A549 (cell line): ENCODE data around the gene C11orf21. TPM values are rescaled to one million over a fixed set of nuclear protein-coding genes. Genes with fewer than 3 reads are reported as not detected.

ENCODE experiments used
- ATAC-seq, 2 experiments: fragments of 200-7000 bp in 1 of 2; fragments of >200 bp in 1 of 2; cut with Nextera tagmentation in 1 of 2; cut with Tn5 transposase in 1 of 2; 3 replicates each; pipeline versions ENCODE4 v1.8.0 to v1.9.1; 2018 to 2020; ENCODE audit warnings: mild to moderate bottlenecking in 1 of 2, moderate library complexity in 1 of 2
- CTCF ChIA-PET: fragments of 300-600 bp; sonication (Branson Sonifier 250); formaldehyde crosslinking; extraction: SDS; loops from one replicate; lab custom pipeline; 2021; ENCODE audit warnings: antibody characterized with exemption, inconsistent platforms; lab: Yijun Ruan, JAX
- POLR2A ChIA-PET: fragments of 350-600 bp; formaldehyde crosslinking; extraction: SDS; loops from one replicate; lab custom pipeline; 2021; ENCODE audit warnings: antibody characterized with exemption, inconsistent platforms; lab: Yijun Ruan, JAX
- DNase-seq, 2 experiments: peaks; one replicate each; pipeline versions ENCODE4 v3.0.0 to v3.0.0-alpha.2; 2011 to 2016; ENCODE audit warnings: low read depth in 1 of 2, low spot score in 1 of 2
- FAIRE-seq: peaks from 2 replicates; lab custom pipeline; 2011; peaks lifted over from hg19 to GRCh38; lab: Jason Lieb, UNC
- H3K27ac ChIP-seq, 2 experiments: fragments of >200 bp; sonication (Bioruptor Twin); formaldehyde crosslinking; 3 replicates each; pipeline ENCODE4 v1.5.1; 2016 to 2017
- H3K4me1 ChIP-seq: fragments of >200 bp; sonication (Bioruptor Twin); formaldehyde crosslinking; 3 replicates; pipeline ENCODE4 v1.6.1; 2016
- H3K4me2 ChIP-seq: fragments of >200 bp; sonication (Bioruptor Twin); formaldehyde crosslinking; 3 replicates; pipeline ENCODE4 v1.6.1; 2016
- H3K4me3 ChIP-seq: fragments of >200 bp; sonication (Bioruptor Twin); formaldehyde crosslinking; 3 replicates; pipeline ENCODE4 v1.5.1; 2016
- H3K9me3 ChIP-seq: fragments of >200 bp; sonication (Bioruptor Twin); formaldehyde crosslinking; 3 replicates; pipeline ENCODE4 v1.6.1; 2016
- ATOH8 ChIP-seq: fragments of 250-450 bp; sonication (Bioruptor Pico); IDR thresholded peaks from 2 replicates; pipeline ENCODE4 v1.5.0; 2020; ENCODE audit warnings: low read depth, mild to moderate bottlenecking, moderate library complexity
- CBX2 ChIP-seq: fragments of 200-600 bp; sonication (generic); IDR thresholded peaks from 2 replicates; pipeline ENCODE4 v1.6.1; 2016; ENCODE audit warnings: low read depth, mild to moderate bottlenecking, borderline replicate concordance
- CEBPB ChIP-seq, 2 experiments: fragments of >200 bp in 1 of 2; sonication (Bioruptor Twin) in 1 of 2; formaldehyde crosslinking in 1 of 2; IDR thresholded peaks; 2 replicates each; pipeline ENCODE4 v1.6.1; 2012 to 2016
- CHD2 ChIP-seq: fragments of 150-350 bp; IDR thresholded peaks from 2 replicates; pipeline ENCODE4 v1.6.1; 2014; ENCODE audit warnings: low read length; ENCODE audit not compliant: partially characterized antibody
- FOXS1 ChIP-seq: fragments of 250-450 bp; sonication (Bioruptor Pico); IDR thresholded peaks from 2 replicates; pipeline ENCODE4 v1.5.0; 2020; ENCODE audit warnings: mild to moderate bottlenecking, moderate library complexity
- HDAC2 ChIP-seq: fragments of 200-600 bp; sonication (generic); IDR thresholded peaks from 2 replicates; pipeline ENCODE4 v1.6.1; 2016
- KDM1A ChIP-seq: fragments of 200-600 bp; sonication (generic); IDR thresholded peaks from 2 replicates; pipeline ENCODE4 v1.6.1; 2016; ENCODE audit warnings: low read depth, mild to moderate bottlenecking
- KDM5A ChIP-seq: fragments of 200-600 bp; sonication (generic); IDR thresholded peaks from 2 replicates; pipeline ENCODE4 v1.6.1; 2016; ENCODE audit warnings: antibody characterized with exemption, mild to moderate bottlenecking
- PBX3 ChIP-seq: IDR thresholded peaks from 2 replicates; pipeline ENCODE4 v1.6.1; 2012
- POLR2AphosphoS2 ChIP-seq: conservative IDR thresholded peaks from 2 replicates; pipeline ENCODE4 v1.6.1; 2012; ENCODE audit warnings: low read length, improper control_type of control experiment, inconsistent platforms
- RNF2 ChIP-seq: fragments of 200-600 bp; sonication (generic); IDR thresholded peaks from 2 replicates; pipeline ENCODE4 v1.6.1; 2016; ENCODE audit warnings: low read depth, mild to moderate bottlenecking, antibody characterized with exemption, moderate library complexity, borderline replicate concordance
- SREBF2 ChIP-seq: fragments of 450-650 bp; IDR thresholded peaks from 2 replicates; pipeline ENCODE4 v1.6.1; 2014; ENCODE audit warnings: mild to moderate bottlenecking, moderate library complexity
- ZC3H11A ChIP-seq: fragments of 450-650 bp; IDR thresholded peaks from 2 replicates; pipeline ENCODE4 v1.6.1; 2014; ENCODE audit warnings: antibody characterized with exemption, mild to moderate bottlenecking
- whole genome bisulfite sequencing: methylation state at CpG from one replicate; pipeline ENCODE4 v1.1.6; 2017; ENCODE audit errors: missing lambda C conversion rate; 5-methylcytosine and 5-hydroxymethylcytosine counted together
- polyA plus RNA-seq, 4 experiments: library from polyadenylated mRNA; depleted of rRNA in 3 of 4; stranded (reverse); fragments of >200 nt; fragmentation: RNase III in 1 of 4; extraction: RNeasy Plus Mini Kit Qiagen cat#74134 plus additional on column Dnase treatment in 1 of 4; gene quantifications; 2 replicates in 3 of 4; 3 replicates in 1 of 4; pipeline ENCODE4 v1.2.3, GENCODE V29; 2011 to 2017
- small RNA-seq, 6 experiments: library from RNA; depleted of rRNA; stranded (forward); fragments of <200 nt; gene quantifications; one replicate each; pipeline ENCODE3, GENCODE V24; 2012
- TF ChIP-seq, protein P1 (sequence below): fragments of >200 bp; sonication (Bioruptor Twin); formaldehyde crosslinking; IDR thresholded peaks from 3 replicates; pipeline ENCODE4 v1.5.1; 2016
- TF ChIP-seq, protein P2 (sequence below): fragments of 150-350 bp; IDR thresholded peaks from 2 replicates; pipeline ENCODE4 v1.6.1; 2014; ENCODE audit warnings: low read depth, mild to moderate bottlenecking, low read length
- TF ChIP-seq, protein P3 (sequence below): IDR thresholded peaks from 2 replicates; pipeline ENCODE4 v1.6.1; 2012
- TF ChIP-seq, protein P4 (sequence below): IDR thresholded peaks from 2 replicates; pipeline ENCODE4 v1.6.1; 2012; ENCODE audit warnings: low read depth, borderline replicate concordance

C11orf21 gene
- polyA plus RNA-seq, 2 of the 4 experiments (the other 2 are of a cell fraction) = not detected

DNA sequence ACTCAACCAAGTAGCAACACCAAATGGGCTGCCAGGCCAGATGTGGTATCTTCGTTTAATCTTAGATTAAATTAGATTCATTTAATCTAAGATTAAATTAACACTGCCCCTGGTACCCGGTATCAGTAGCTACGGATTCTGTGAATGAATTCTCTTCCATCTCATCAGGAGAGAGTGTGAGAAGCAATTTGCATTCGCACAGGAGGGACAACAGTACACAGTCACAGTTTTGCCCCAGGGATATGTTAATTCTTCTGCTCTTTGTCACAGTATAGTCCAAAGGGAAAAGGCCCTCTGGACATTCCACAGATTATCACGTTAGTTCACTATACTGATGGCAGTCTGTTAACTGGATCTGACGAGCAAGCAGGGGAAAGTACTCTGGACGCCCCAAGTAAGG lies 54.2 kb downstream of the C11orf21 start:
- POLR2A ChIA-PET = no interaction called here
- FAIRE-seq = no peak
- CTCF ChIA-PET = interaction anchor here (1.2 kb wide), 1 partner anchor 173 kb away, joined by 3 read pairs; no protein-coding TSS in a partner anchor
- WGBS = 39% methylated on average over 7 of the region's 7 CpGs
- TF ChIP-seq, protein P1, sequence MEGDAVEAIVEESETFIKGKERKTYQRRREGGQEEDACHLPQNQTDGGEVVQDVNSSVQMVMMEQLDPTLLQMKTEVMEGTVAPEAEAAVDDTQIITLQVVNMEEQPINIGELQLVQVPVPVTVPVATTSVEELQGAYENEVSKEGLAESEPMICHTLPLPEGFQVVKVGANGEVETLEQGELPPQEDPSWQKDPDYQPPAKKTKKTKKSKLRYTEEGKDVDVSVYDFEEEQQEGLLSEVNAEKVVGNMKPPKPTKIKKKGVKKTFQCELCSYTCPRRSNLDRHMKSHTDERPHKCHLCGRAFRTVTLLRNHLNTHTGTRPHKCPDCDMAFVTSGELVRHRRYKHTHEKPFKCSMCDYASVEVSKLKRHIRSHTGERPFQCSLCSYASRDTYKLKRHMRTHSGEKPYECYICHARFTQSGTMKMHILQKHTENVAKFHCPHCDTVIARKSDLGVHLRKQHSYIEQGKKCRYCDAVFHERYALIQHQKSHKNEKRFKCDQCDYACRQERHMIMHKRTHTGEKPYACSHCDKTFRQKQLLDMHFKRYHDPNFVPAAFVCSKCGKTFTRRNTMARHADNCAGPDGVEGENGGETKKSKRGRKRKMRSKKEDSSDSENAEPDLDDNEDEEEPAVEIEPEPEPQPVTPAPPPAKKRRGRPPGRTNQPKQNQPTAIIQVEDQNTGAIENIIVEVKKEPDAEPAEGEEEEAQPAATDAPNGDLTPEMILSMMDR = no peak
- TF ChIP-seq ATOH8 (CRISPR knock-in tag) (no peak), SREBF2 (no peak), KDM5A (no peak), HDAC2 (no peak), ZC3H11A (no peak), CBX2 (no peak), RNF2 (no peak), POLR2AphosphoS2 (no peak), FOXS1 (CRISPR knock-in tag) (no peak), CHD2 (no peak), CEBPB (IDR thresholded peaks at IDR 0.05) (no peak), KDM1A (no peak), PBX3 (no peak)
- TF ChIP-seq, protein P2, sequence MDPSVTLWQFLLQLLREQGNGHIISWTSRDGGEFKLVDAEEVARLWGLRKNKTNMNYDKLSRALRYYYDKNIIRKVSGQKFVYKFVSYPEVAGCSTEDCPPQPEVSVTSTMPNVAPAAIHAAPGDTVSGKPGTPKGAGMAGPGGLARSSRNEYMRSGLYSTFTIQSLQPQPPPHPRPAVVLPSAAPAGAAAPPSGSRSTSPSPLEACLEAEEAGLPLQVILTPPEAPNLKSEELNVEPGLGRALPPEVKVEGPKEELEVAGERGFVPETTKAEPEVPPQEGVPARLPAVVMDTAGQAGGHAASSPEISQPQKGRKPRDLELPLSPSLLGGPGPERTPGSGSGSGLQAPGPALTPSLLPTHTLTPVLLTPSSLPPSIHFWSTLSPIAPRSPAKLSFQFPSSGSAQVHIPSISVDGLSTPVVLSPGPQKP = no peak
- TF ChIP-seq, protein P3, sequence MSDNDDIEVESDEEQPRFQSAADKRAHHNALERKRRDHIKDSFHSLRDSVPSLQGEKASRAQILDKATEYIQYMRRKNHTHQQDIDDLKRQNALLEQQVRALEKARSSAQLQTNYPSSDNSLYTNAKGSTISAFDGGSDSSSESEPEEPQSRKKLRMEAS = no peak
- TF ChIP-seq, protein P4, sequence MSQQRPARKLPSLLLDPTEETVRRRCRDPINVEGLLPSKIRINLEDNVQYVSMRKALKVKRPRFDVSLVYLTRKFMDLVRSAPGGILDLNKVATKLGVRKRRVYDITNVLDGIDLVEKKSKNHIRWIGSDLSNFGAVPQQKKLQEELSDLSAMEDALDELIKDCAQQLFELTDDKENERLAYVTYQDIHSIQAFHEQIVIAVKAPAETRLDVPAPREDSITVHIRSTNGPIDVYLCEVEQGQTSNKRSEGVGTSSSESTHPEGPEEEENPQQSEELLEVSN = no peak
- Histone ChIP-seq H3K9me3 (0 out of 3 replicates have a peak, but pooled peaks cover 4% of the 10 kb centered on the region), H3K27ac (no peak overlapping the region), H3K4me3 (no peak overlapping the region), H3K4me1 (no peaks in the 10 kb centered on the region), H3K4me2 (no peak overlapping the region)
- no peak for DNase-seq
- no peak for ATAC-seq

Small RNA genes within 50 kb of the gene (small RNA-seq; reads per million reads assigned to genes)
- 0 reads per million in 6 experiments for gene RNU6-878P

Other genes starting within 250 kb of the C11orf21 start
- 2.0 and 4.9 TPM in 2 replicates for gene IGF2, start 162.5 kb downstream of the C11orf21 start, polyA plus RNA-seq (2011; rRNA removed)
- gene IGF2, start 162.5 kb downstream of the C11orf21 start, polyA plus RNA-seq (2017; fragmentation: RNase III; extraction: RNeasy Plus Mini Kit Qiagen cat#74134 plus additional on column Dnase treatment) = 1.1 to 4.2 TPM (median 2.9 TPM) in 3 replicates
- gene INS, start 140.7 kb downstream of the C11orf21 start, polyA plus RNA-seq (2011; rRNA removed) = not detected in 2 replicates
- gene INS, start 140.7 kb downstream of the C11orf21 start, polyA plus RNA-seq (2017; fragmentation: RNase III; extraction: RNeasy Plus Mini Kit Qiagen cat#74134 plus additional on column Dnase treatment) = not detected in 3 replicates
- not detected in 2 replicates for gene TH, start 130.1 kb downstream of the C11orf21 start, polyA plus RNA-seq (2011; rRNA removed)
- not detected in 3 replicates for gene TH, start 130.1 kb downstream of the C11orf21 start, polyA plus RNA-seq (2017; fragmentation: RNase III; extraction: RNeasy Plus Mini Kit Qiagen cat#74134 plus additional on column Dnase treatment)
- gene ASCL2, start 31.3 kb downstream of the C11orf21 start, polyA plus RNA-seq (2011; rRNA removed) = not detected in 2 replicates
- not detected in 3 replicates for gene ASCL2, start 31.3 kb downstream of the C11orf21 start, polyA plus RNA-seq (2017; fragmentation: RNase III; extraction: RNeasy Plus Mini Kit Qiagen cat#74134 plus additional on column Dnase treatment)
- gene TSPAN32, start 95 bp upstream of the C11orf21 start, polyA plus RNA-seq (2011; rRNA removed) = not detected in 2 replicates
- not detected in 3 replicates for gene TSPAN32, start 95 bp upstream of the C11orf21 start, polyA plus RNA-seq (2017; fragmentation: RNase III; extraction: RNeasy Plus Mini Kit Qiagen cat#74134 plus additional on column Dnase treatment)
- 125 and 160 TPM in 2 replicates for gene CD81, start 75.4 kb upstream of the C11orf21 start, polyA plus RNA-seq (2011; rRNA removed)
- gene CD81, start 75.4 kb upstream of the C11orf21 start, polyA plus RNA-seq (2017; fragmentation: RNase III; extraction: RNeasy Plus Mini Kit Qiagen cat#74134 plus additional on column Dnase treatment) = 247 to 256 TPM (median 251 TPM) in 3 replicates
- gene TSSC4, start 98.8 kb upstream of the C11orf21 start, polyA plus RNA-seq (2011; rRNA removed) = 21.8 and 22.2 TPM in 2 replicates
- gene TSSC4, start 98.8 kb upstream of the C11orf21 start, polyA plus RNA-seq (2017; fragmentation: RNase III; extraction: RNeasy Plus Mini Kit Qiagen cat#74134 plus additional on column Dnase treatment) = 45.1 to 45.8 TPM (median 45.5 TPM) in 3 replicates
- not detected in 2 replicates for gene TRPM5, start 142.6 kb upstream of the C11orf21 start, polyA plus RNA-seq (2011; rRNA removed)
- not detected in 3 replicates for gene TRPM5, start 142.6 kb upstream of the C11orf21 start, polyA plus RNA-seq (2017; fragmentation: RNase III; extraction: RNeasy Plus Mini Kit Qiagen cat#74134 plus additional on column Dnase treatment)
- 0.17 and 0.26 TPM in 2 replicates for gene KCNQ1, start 143.1 kb upstream of the C11orf21 start, polyA plus RNA-seq (2011; rRNA removed)
- 0.12 to 0.14 TPM (median 0.13 TPM) in 3 replicates for gene KCNQ1, start 143.1 kb upstream of the C11orf21 start, polyA plus RNA-seq (2017; fragmentation: RNase III; extraction: RNeasy Plus Mini Kit Qiagen cat#74134 plus additional on column Dnase treatment)